GM18520 (cell line): ENCODE measurements around the gene ZNF117.
"Not testable (repeated sequence)": the region's sequence is repeated elsewhere in the genome, so short reads cannot be mapped to it uniquely, and the experiment has no call there.

Source experiments
- ATAC-seq: cut with Tn5 transposase; IDR thresholded peaks from one replicate; pipeline ENCODE4 v1.9.1; 2021; ENCODE audit not compliant: unreplicated experiment

Gene ZNF117

DNA sequence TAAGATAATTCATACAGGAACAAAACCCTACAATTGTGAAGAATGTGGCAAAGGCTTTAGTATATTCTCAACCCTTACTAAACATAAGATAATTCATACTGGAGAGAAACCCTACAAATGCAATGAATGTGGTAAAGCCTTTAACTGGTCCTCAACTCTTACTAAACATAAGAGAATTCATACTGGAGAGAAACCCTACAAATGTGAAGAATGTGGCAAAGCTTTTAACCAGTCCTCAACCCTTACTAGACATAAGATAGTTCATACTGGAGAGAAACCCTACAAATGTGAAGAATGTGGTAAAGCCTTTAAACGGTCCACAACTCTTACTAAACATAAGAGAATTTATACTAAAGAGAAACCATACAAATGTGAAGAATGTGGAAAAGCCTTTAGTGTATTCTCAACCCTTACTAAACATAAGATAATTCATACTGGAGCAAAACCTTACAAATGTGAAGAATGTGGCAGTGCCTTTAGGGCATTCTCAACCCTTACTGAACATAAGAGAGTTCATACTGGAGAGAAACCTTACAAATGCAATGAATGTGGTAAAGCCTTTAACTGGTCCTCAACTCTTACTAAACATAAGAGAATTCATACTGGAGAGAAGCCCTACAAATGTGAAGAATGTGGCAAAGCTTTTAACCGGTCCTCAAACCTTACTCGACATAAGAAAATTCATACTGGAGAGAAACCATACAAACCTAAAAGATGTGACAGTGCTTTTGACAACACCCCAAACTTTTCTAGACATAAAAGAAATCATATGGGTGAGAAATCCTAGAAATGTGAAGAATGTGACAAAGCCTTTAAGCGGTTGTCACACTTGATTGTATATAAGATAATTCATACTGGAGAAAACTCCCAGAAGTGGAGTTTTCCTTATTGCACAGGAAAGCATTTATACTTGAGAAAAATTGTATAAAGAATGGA lies 62.3 kb downstream of the ZNF117 start:
- ATAC-seq, result not testable (repeated sequence)
